Dermis microvascular lymphatic vessel endothelial cell (primary cell): ENCODE results near the gene TBX19. TPM values are rescaled to one million over a fixed set of nuclear protein-coding genes. Genes with fewer than 3 reads are reported as not detected.
A peak's percentile ranks its signal among the peaks of the same experiment; 100 is the strongest.

ENCODE experiments used
- DNase-seq, 2 donors: peaks; one replicate each; pipeline versions ENCODE4 v3.0.0 to v3.0.0-alpha.2; 2010; ENCODE audit warnings: low read depth in 2 of 2
- total RNA-seq: library from RNA; depleted of rRNA; stranded (reverse); fragments of >200 nt; gene quantifications from 2 replicates; pipeline ENCODE4 v1.2.1, GENCODE V29; 2014

The TBX19 gene
- total RNA-seq, 1 donor from 2014 or later, result 0.39 TPM

- DNase-seq, result no peak
Observed at GRCh38 chr1:168320149-168320548, 39.5 kb downstream of the TBX19 start.

GRCh38 chr1:168320800-168321450 lies 40.2 kb downstream of the TBX19 start:
- DNase-seq, result peak in 1 of 2 donors; percentile 77

GRCh38 chr1:168321945-168322344 lies 41.3 kb downstream of the TBX19 start:
- DNase-seq, result peak; percentile 38 to 57

GRCh38 chr1:168324745-168325425 lies 44.2 kb downstream of the TBX19 start:
- DNase-seq, result no peak

GRCh38 chr1:168328731-168329364 lies 48.2 kb downstream of the TBX19 start:
- DNase-seq, result no peak

GRCh38 chr1:168330285-168330684 lies 49.6 kb downstream of the TBX19 start:
- DNase-seq, result no peak

GRCh38 chr1:168331569-168331968 lies 50.9 kb downstream of the TBX19 start:
- no peak for DNase-seq

GRCh38 chr1:168333562-168334276 lies 53.0 kb downstream of the TBX19 start:
- DNase-seq, result no peak

GRCh38 chr1:168335500-168335899 lies 54.8 kb downstream of the TBX19 start:
- DNase-seq, result no peak

GRCh38 chr1:168338589-168339503 lies 58.2 kb downstream of the TBX19 start:
- DNase-seq, result no peak

- DNase-seq, result no peak
Observed at GRCh38 chr1:168340781-168341482, 60.3 kb downstream of the TBX19 start.

GRCh38 chr1:168341483-168341975 lies 60.9 kb downstream of the TBX19 start:
- peak in 1 of 2 donors; percentile 21 for DNase-seq

GRCh38 chr1:168342572-168343280 lies 62.0 kb downstream of the TBX19 start:
- peak; percentile 52 to 85 for DNase-seq

GRCh38 chr1:168343566-168343965 lies 62.9 kb downstream of the TBX19 start:
- peak in 1 of 2 donors; percentile 6 for DNase-seq

GRCh38 chr1:168344517-168344916 lies 63.8 kb downstream of the TBX19 start:
- no peak for DNase-seq

GRCh38 chr1:168345939-168346338 lies 65.3 kb downstream of the TBX19 start:
- DNase-seq, result no peak

- no peak for DNase-seq
Observed at GRCh38 chr1:168347630-168348029, 67.0 kb downstream of the TBX19 start.

- DNase-seq, result peak in 1 of 2 donors; percentile 5
Observed at GRCh38 chr1:168348146-168348709, 67.6 kb downstream of the TBX19 start.
